Measurements from ENCODE around the gene CHIT1.
"Not testable (repeated sequence)": the region's sequence is repeated elsewhere in the genome, so short reads cannot be mapped to it uniquely, and the experiment has no call there.

The CHIT1 gene

GRCh38 chr1:203239526-203240305 is 10.2 kb upstream of the CHIT1 start:
- H3K4me3 ChIP-seq (ENCODE audit: low read depth, low read length), result no peak overlapping the region
- TF ChIP-seq CTCF (IDR thresholded peaks at IDR 0.05; ENCODE audit: low read depth, low read length, missing control alignments), result no peak
- no peak for DNase-seq (ENCODE audit: low read depth)

GRCh38 chr1:203239081-203239480 is 9.6 kb upstream of the CHIT1 start:
- no peak for DNase-seq (ENCODE audit: low read depth)
- no peak for TF ChIP-seq CTCF (IDR thresholded peaks at IDR 0.05; ENCODE audit: low read depth, low read length, missing control alignments)
- H3K4me3 ChIP-seq (ENCODE audit: low read depth, low read length), result no peak overlapping the region

- H3K4me3 ChIP-seq (ENCODE audit: low read depth, low read length), result no peak overlapping the region
- TF ChIP-seq CTCF (IDR thresholded peaks at IDR 0.05; ENCODE audit: low read depth, low read length, missing control alignments), result no peak
- DNase-seq (ENCODE audit: low read depth), result no peak
Observed at GRCh38 chr1:203238535-203238934, 9.1 kb upstream of the CHIT1 start.

- not testable (repeated sequence) for DNase-seq (ENCODE audit: low read depth); H3K4me3 ChIP-seq (ENCODE audit: low read depth, low read length)
Observed at GRCh38 chr1:203234901-203235300, 5.4 kb upstream of the CHIT1 start.

- TF ChIP-seq CTCF (IDR thresholded peaks at IDR 0.05; ENCODE audit: low read depth, low read length, missing control alignments), result no peak
- H3K4me3 ChIP-seq (ENCODE audit: low read depth, low read length), result no peak overlapping the region
- DNase-seq (ENCODE audit: low read depth), result no peak
Observed at GRCh38 chr1:203228670-203229069, 803 bp downstream of the CHIT1 start.

GRCh38 chr1:203227371-203228083 is 1.9 kb downstream of the CHIT1 start:
- no peak overlapping the region for H3K4me3 ChIP-seq (ENCODE audit: low read depth, low read length)
- no peak for DNase-seq (ENCODE audit: low read depth)
- no peak for TF ChIP-seq CTCF (IDR thresholded peaks at IDR 0.05; ENCODE audit: low read depth, low read length, missing control alignments)

GRCh38 chr1:203225071-203225470 is 4.4 kb downstream of the CHIT1 start:
- H3K4me3 ChIP-seq (ENCODE audit: low read depth, low read length), result no peak overlapping the region
- no peak for DNase-seq (ENCODE audit: low read depth)
- TF ChIP-seq CTCF (IDR thresholded peaks at IDR 0.05; ENCODE audit: low read depth, low read length, missing control alignments), result no peak

Measured in GM12864 (cell line).